Measurements from ENCODE around the gene GMDS. TPM values are rescaled to one million over a fixed set of nuclear protein-coding genes. Genes with fewer than 3 reads are reported as not detected.

GMDS gene
- total RNA-seq, 1 experiment from 2014 or later = 27.6 TPM

- Histone ChIP-seq H3K79me2 (ENCODE audit: insufficient read depth, low read length) (no peaks in the 10 kb centered on the region), H3K23me2 (ENCODE audit: insufficient read length, low read depth, low read length, poor library complexity, severe bottlenecking) (no peaks in the 10 kb centered on the region), H3K27me3 (ENCODE audit: insufficient read depth, low read length) (no peaks in the 10 kb centered on the region), H4K8ac (replicated peaks; ENCODE audit: insufficient read length, low read depth, low read length) (no peak overlapping the region), H3K14ac (ENCODE audit: insufficient read depth, low read length) (no peak overlapping the region), H2BK15ac (ENCODE audit: low read depth, low read length) (no peak overlapping the region), H3K79me1 (ENCODE audit: insufficient read depth, low read depth, low read length, poor library complexity, severe bottlenecking) (no peaks in the 10 kb centered on the region), H3K18ac (ENCODE audit: insufficient read length, low read depth, low read length) (no peak overlapping the region), H2BK120ac (ENCODE audit: low read depth, low read length, poor library complexity, severe bottlenecking) (no peak overlapping the region), H2BK12ac (ENCODE audit: insufficient read length, low read depth, low read length) (no peak overlapping the region), H3K56ac (ENCODE audit: insufficient read length, low read depth, low read length) (no peak overlapping the region), H4K5ac (ENCODE audit: insufficient read length, low read depth, low read length) (no peak overlapping the region), H3K4me2 (ENCODE audit: insufficient read depth, insufficient read length, low read length) (no peak overlapping the region), H3K9ac (ENCODE audit: extremely low read depth, insufficient read length, low read length) (no peak overlapping the region), H2BK20ac (ENCODE audit: low read depth, low read length, poor library complexity, severe bottlenecking) (no peak overlapping the region), H3K4ac (ENCODE audit: low read depth, low read length) (no peak overlapping the region), H3K23ac (ENCODE audit: insufficient read length, low read depth, low read length) (no peak overlapping the region), H4K91ac (ENCODE audit: insufficient read length, low read depth, low read length) (no peak overlapping the region), H2AK5ac (ENCODE audit: insufficient read length, low read length) (no peak overlapping the region), H3K9me3 (ENCODE audit: control insufficient read depth, low read depth, low read length) (no peaks in the 10 kb centered on the region), H4K20me1 (ENCODE audit: control insufficient read depth, insufficient read depth, insufficient read length) (no peaks in the 10 kb centered on the region), H3K27ac (ENCODE audit: insufficient read length, low read depth, low read length) (no peak overlapping the region), H3T11ph (ENCODE audit: low read length) (no peak overlapping the region), H2AFZ (ENCODE audit: low read length) (no peak overlapping the region), H3K4me1 (ENCODE audit: insufficient read depth, low read length) (no peaks in the 10 kb centered on the region), H2BK5ac (ENCODE audit: insufficient read length, low read length) (no peak overlapping the region)
- no peaks in the 10 kb centered on the region for H3K36me3 Mint-ChIP-seq (ENCODE audit: insufficient read depth in 1 of 3, low read depth in 3 of 3)
- no peaks in the 10 kb centered on the region for H3K27me3 Mint-ChIP-seq (ENCODE audit: low read depth)
- no CpG with 5 or more reads among the region's 5 CpGs for WGBS (ENCODE audit: extremely low coverage, insufficient read length, low lambda C conversion rate)
- no peak overlapping the region for H3K4me3 Mint-ChIP-seq
- H3K27ac Mint-ChIP-seq = no peak overlapping the region
- H3K9me3 Mint-ChIP-seq = no peaks in the 10 kb centered on the region
- TF ChIP-seq, protein P1, sequence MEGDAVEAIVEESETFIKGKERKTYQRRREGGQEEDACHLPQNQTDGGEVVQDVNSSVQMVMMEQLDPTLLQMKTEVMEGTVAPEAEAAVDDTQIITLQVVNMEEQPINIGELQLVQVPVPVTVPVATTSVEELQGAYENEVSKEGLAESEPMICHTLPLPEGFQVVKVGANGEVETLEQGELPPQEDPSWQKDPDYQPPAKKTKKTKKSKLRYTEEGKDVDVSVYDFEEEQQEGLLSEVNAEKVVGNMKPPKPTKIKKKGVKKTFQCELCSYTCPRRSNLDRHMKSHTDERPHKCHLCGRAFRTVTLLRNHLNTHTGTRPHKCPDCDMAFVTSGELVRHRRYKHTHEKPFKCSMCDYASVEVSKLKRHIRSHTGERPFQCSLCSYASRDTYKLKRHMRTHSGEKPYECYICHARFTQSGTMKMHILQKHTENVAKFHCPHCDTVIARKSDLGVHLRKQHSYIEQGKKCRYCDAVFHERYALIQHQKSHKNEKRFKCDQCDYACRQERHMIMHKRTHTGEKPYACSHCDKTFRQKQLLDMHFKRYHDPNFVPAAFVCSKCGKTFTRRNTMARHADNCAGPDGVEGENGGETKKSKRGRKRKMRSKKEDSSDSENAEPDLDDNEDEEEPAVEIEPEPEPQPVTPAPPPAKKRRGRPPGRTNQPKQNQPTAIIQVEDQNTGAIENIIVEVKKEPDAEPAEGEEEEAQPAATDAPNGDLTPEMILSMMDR (conservative IDR thresholded peaks at IDR 0.05) = no peak
- DNase-seq = no peak
- H3K4me1 Mint-ChIP-seq = peaks cover 4% of the 10 kb centered on the region in 2 experiments
Observed at GRCh38 chr6:2102966-2103365, 142.4 kb downstream of the GMDS start.
